IMR-90 (cell line): ENCODE measurements around the gene AGMO.

Source experiments
- CTCF ChIP-seq: conservative IDR thresholded peaks from 2 replicates; pipeline ENCODE4 v1.5.1; 2012; ENCODE audit warnings: mild to moderate bottlenecking, low read depth, low read length, improper control_type of control experiment
- FOS ChIP-seq: fragments of 150-350 bp; IDR thresholded peaks from 2 replicates; pipeline ENCODE4 v1.6.1; 2016; ENCODE audit warnings: low read depth, low read length
- POLR2A ChIP-seq: IDR thresholded peaks from 2 replicates; pipeline ENCODE4 v1.6.1; 2012; ENCODE audit warnings: mild to moderate bottlenecking, low read depth, low read length
- RAD21 ChIP-seq: IDR thresholded peaks from 2 replicates; pipeline ENCODE4 v1.6.1; 2012; ENCODE audit warnings: low read length, improper control_type of control experiment
- RCOR1 ChIP-seq: IDR thresholded peaks from 2 replicates; pipeline ENCODE4 v1.6.1; 2012; ENCODE audit warnings: mild to moderate bottlenecking, low read length, improper control_type of control experiment; ENCODE audit not compliant: insufficient replicate concordance

- TF ChIP-seq RCOR1 (no peak), CTCF (no peak), FOS (no peak), POLR2A (no peak), RAD21 (no peak)
These were observed 63.4 kb downstream of the AGMO start for GRCh38 chr7:15498465-15498864.
